Measurements from ENCODE around the gene SMAD9. TPM values are rescaled to one million over a fixed set of nuclear protein-coding genes. Genes with fewer than 3 reads are reported as not detected.

SMAD9 gene
- total and polyA plus RNA-seq, 2 of the 8 experiments (the other 6 are each of a cell fraction or from before 2014, with no cell fraction given): 0.45 to 1.0 TPM

- Histone ChIP-seq H3K27ac (ENCODE audit: low read depth, low read length) (no peak overlapping the region), H4K8ac (ENCODE audit: extremely low read depth, insufficient read depth, low read length) (no peak overlapping the region), H3K36me3 (ENCODE audit: control insufficient read depth in 2 of 4, insufficient read depth in 4 of 4, low read length in 3 of 4) (no peaks in the 10 kb centered on the region), H3K9ac (replicated peaks in 1 of 4; ENCODE audit: extremely low read depth in 1 of 4, low read depth in 3 of 4, low read length in 3 of 4) (no peak overlapping the region), H4K20me1 (replicated peaks in 1 of 2; ENCODE audit: control insufficient read depth in 1 of 2, insufficient read depth in 2 of 2, low read length in 2 of 2) (no peaks in the 10 kb centered on the region), H3K4ac (replicated peaks; ENCODE audit: insufficient read length, low read depth, low read length) (no peak overlapping the region), H2BK5ac (ENCODE audit: low read depth, low read length) (no peak overlapping the region), H4K91ac (replicated peaks; ENCODE audit: insufficient read length, low read length) (no peak overlapping the region), H3K4me1 (replicated peaks in 1 of 4; ENCODE audit: control insufficient read depth in 3 of 4, insufficient read depth in 4 of 4, low read length in 3 of 4) (peaks cover 3 to 5% (median 4%) of the 10 kb centered on the region in 4 experiments; a peak in 3 of 7 replicates), H3K56ac (replicated peaks; ENCODE audit: insufficient read length, low read depth, low read length) (no peak overlapping the region), H3K79me2 (ENCODE audit: control insufficient read depth in 1 of 2, insufficient read depth in 2 of 2, low read length in 2 of 2) (no peaks in the 10 kb centered on the region), H3K9me3 (ENCODE audit: insufficient read depth in 2 of 2, low read depth in 1 of 2, low read length in 1 of 2) (no peaks in the 10 kb centered on the region), H3K27me3 (replicated peaks in 1 of 4; ENCODE audit: control insufficient read depth in 3 of 4, extremely low read depth in 1 of 4, insufficient read depth in 3 of 4, low read length in 3 of 4) (peaks cover 1 to 15% (median 11%) of the 10 kb centered on the region in 4 experiments), H3K18ac (ENCODE audit: extremely low read depth, low read length) (no peak overlapping the region), H3K4me3 (ENCODE audit: extremely low read depth in 1 of 4, insufficient read depth in 2 of 4, low read depth in 3 of 4, low read length in 4 of 4) (no peak overlapping the region), H2AFZ (ENCODE audit: low read length) (no peak overlapping the region), H2BK15ac (ENCODE audit: low read length) (no peak overlapping the region), H2AK5ac (ENCODE audit: low read depth, low read length) (no peak overlapping the region), H3K23ac (ENCODE audit: insufficient read length) (no peak overlapping the region), H3K14ac (ENCODE audit: insufficient read length) (no peak overlapping the region), H3K4me2 (ENCODE audit: insufficient read depth in 1 of 2, low read depth in 2 of 2, low read length in 2 of 2) (no peak overlapping the region), H3K79me1 (ENCODE audit: low read depth, low read length) (no peaks in the 10 kb centered on the region), H2BK120ac (replicated peaks; ENCODE audit: low read depth, low read length) (no peak overlapping the region), H3K23me2 (ENCODE audit: low read depth, low read length) (peaks cover 8% of the 10 kb centered on the region; the same call in 1 of the 2 replicates), H2BK20ac (ENCODE audit: low read length) (no peak overlapping the region), H2BK12ac (ENCODE audit: low read depth, low read length) (no peak overlapping the region), H4K5ac (ENCODE audit: insufficient read length, low read depth, low read length) (no peak overlapping the region)
- POLR2A ChIA-PET (ENCODE audit: partially characterized antibody): no interaction called here
- DNase-seq (ENCODE audit: low read depth in 1 of 2, low spot score in 2 of 2) (no peak), FAIRE-seq (no peak)
- CTCF ChIA-PET (ENCODE audit: partially characterized antibody): no interaction called here
- WGBS, 2 experiments (ENCODE audit: extremely low coverage in 1 of 2, insufficient coverage in 1 of 2, insufficient read length in 1 of 2, insufficient replicate concordance in 2 of 2, low coverage in 1 of 2, low lambda C conversion rate in 2 of 2, missing lambda C conversion rate in 1 of 2): 86% methylated on average over 4 of the region's 4 CpGs; no CpG with 5 or more reads in 1 of the 2 experiments
- no peak for TF ChIP-seq SAP30 (IDR thresholded peaks at IDR 0.05; ENCODE audit: insufficient read depth, insufficient replicate concordance, low read length)
- TF ChIP-seq TCF12 (IDR thresholded peaks at IDR 0.05; ENCODE audit: low read depth, low read length): no peak
- TF ChIP-seq FOSL1 (IDR thresholded peaks at IDR 0.05; ENCODE audit: insufficient read depth, low read depth, low read length): no peak
- no peak for TF ChIP-seq ATF3 (IDR thresholded peaks at IDR 0.05; ENCODE audit: insufficient read depth, low read depth, low read length)
Measured at GRCh38 chr13:36914648-36915047, 5.4 kb downstream of the SMAD9 start.
